Measurements from ENCODE around the gene OPN4. TPM values are rescaled to one million over a fixed set of nuclear protein-coding genes. Genes with fewer than 3 reads are reported as not detected.
A peak's percentile ranks its signal among the peaks of the same experiment; 100 is the strongest.
"Not testable (repeated sequence)": the region's sequence is repeated elsewhere in the genome, so short reads cannot be mapped to it uniquely, and the experiment has no call there.

Gene OPN4, protein sequence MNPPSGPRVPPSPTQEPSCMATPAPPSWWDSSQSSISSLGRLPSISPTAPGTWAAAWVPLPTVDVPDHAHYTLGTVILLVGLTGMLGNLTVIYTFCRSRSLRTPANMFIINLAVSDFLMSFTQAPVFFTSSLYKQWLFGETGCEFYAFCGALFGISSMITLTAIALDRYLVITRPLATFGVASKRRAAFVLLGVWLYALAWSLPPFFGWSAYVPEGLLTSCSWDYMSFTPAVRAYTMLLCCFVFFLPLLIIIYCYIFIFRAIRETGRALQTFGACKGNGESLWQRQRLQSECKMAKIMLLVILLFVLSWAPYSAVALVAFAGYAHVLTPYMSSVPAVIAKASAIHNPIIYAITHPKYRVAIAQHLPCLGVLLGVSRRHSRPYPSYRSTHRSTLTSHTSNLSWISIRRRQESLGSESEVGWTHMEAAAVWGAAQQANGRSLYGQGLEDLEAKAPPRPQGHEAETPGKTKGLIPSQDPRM
- polyA plus RNA-seq (2013, experiment 1 of 2; ENCODE audit: insufficient read length): not detected
- 0.11 TPM for polyA plus RNA-seq (2013, experiment 2 of 2; ENCODE audit: insufficient read length)

DNA sequence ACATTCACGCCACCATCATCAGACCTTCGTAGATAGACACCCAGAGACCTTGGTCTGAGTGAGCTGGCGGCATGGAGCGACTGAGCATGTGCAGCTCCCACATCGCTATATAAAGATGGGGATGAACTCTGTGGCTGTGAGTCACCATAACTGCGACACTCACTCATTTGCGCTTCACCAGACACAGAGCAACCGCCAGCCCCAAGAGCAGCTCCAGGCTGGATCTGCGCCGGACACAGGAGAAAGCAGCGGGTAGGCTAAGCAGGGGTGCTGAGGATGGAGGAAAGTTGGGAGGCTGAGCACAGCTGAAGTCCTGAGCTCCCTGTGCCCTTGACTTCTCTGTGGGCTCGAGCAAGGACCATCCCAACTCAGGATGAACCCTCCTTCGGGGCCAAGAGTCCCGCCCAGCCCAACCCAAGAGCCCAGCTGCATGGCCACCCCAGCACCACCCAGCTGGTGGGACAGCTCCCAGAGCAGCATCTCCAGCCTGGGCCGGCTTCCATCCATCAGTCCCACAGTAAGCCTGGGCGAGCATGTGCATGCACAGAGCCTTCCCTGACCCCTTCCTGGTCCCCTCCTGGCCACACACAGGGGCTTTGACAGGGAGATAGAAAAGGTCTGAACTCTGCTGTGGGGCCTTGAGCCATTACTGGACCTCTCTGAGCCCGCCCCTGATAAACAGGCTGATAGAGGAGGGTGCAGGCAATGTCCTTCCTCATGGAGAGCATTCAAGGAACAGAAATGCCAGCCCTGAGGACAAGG, at the start of gene OPN4:
Gene OPN4, plus strand, starts transcription at position 137 of the 762 bp plus-strand sequence. Its CDS starts 237 bp downstream, at position 374.
- no peak for DNase-seq

DNA sequence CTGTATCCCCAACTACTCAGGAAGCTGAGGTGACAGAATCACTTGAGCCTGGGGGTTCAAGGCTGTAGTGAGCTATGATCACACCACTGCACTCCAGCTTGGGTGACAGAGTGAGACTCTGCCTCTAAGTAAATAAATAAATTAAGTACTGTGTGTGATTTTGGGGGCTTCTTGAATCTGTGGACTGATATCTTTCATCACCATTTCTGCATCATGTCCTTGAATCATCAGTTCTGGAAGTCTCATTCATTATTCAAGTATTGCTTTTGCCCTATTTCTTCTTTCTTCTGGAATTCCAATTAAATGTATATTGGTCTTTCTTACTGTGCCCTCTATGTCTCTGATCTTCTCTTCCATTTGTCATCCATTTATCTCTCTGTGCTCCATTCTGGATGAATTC, 46.7 kb upstream of the OPN4 start:
- DNase-seq: no peak

DNA sequence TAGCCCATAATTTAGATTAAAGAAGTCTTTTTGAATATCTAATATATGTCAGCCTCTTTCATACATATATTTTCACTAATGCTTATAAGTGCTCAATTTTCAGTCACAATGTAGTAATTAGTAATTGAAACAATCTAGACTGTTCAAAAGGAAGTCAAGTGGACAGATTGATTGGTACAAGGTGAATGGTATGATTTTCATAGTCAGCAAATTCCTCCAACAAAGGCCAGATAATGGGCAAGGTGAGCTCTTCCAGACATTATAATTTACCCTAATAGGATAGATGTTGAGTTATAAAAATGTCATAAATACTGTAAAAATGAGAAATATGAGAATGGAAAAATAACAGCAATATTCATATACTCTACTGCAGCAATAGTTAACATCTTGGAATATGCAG, 44.4 kb upstream of the OPN4 start:
- no peak for DNase-seq

DNA sequence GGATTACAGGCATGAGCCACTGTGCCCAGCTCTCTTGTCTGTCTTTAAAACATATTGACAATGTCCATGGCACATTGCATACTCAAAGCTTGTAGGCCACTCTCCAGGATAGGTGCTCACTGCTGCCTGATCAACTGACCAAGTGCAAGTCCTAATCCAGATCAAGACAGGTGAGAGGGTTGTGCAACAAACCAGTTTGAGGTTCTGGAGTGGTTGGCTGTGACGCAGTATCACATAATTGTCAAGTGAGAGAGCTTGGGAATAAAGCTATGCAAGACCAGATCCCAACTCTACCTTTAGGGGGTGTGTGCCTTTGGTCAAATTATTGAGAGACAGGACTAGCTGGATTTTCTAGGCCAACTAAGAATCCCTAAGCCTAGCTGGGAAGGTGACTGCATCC, 43.0 kb upstream of the OPN4 start:
- DNase-seq: no peak

DNA sequence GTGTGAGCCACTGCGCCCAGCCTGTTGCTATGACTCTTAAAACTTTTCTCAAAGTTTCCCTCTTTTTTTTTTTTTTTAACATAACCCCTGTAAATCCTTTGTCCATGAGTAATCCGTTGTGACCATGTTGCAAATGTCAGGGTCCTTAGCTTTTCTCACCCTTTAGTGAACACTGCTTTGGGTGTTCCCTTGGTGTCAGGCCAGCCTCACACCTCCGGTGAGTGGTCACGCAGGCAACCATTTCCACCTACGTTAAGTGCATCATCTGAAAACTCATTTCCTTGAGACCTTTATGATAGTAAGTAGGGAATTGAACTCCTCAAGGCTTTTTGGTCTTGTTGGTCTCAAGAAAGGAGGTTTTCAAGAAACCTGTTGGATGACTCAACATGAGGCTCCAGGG, 41.3 kb upstream of the OPN4 start:
- no peak for DNase-seq

DNA sequence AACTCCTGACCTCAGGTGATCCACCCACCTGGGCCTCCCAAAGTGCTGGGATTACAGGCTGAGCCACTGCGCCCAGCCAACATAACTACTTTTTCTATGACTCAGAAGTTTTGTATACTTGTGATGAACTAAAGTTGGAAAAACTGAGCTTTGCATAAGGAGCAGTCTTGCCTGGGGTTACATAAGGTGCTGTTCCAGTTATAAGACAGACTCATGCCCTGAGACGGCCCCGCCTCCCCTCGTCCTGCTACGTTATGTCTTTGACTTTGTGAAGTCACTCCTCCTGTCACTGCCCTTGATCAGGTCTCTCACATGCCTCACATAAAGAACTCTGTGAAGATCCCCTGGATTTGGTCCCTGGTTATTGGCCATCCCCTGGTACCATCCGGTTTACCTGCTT, 40.4 kb upstream of the OPN4 start:
- no peak for DNase-seq

DNA sequence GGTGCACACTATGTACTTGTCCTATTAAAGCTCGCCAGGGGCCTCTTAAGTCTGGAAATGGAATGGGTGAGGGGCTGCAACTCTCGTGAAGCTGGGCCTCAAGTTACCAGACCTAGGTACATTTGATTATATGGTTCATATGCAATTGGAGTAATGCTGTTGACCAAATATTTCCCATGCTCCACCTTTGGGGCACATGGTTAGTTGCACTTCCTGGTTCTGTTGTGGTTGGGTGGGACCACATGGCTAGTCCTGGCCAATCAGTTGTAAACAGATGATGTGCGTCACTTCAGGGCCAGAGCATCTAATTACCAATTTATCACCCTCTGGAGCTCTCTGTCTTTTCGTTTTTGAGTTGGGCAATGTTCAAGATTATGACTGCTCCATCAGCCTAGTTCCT, 39.5 kb upstream of the OPN4 start:
- no peak for DNase-seq

DNA sequence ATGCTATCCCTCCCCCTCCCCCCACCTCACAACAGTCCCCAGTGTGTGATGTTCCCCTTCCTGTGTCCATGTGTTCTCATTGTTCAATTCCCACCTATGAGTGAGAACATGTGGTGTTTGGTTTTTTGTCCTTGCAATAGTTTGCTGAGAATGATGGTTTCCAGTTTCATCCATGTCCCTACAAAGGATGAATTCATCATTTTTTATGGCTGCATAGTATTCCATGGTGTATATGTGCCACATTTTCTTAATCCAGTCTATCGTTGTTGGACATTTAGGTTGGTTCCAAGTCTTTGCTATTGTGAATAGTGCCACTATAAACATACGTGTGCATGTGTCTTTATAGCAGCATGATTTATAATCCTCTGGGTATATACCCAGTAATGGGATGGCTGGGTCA, 37.1 kb upstream of the OPN4 start:
- not testable (repeated sequence) for DNase-seq

DNA sequence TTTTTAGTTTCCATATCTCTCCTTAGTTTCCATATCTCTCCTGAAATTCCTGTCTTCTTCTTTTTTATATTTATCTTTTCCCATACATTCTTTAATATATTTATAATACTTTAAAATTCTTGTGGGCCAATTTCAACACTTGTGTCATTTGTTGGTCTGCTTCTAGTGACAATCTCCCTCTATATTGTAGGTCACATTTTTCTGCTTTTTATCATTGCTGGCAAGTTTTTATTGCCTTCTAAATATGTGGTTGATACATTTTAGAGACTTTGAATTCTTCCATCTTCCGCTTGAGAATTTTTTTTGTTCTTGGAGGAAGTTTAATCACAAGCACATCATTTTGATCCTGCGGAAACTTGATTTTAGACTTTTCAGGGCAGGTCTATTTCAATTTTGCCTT, 26.0 kb upstream of the OPN4 start:
- DNase-seq: no peak

DNA sequence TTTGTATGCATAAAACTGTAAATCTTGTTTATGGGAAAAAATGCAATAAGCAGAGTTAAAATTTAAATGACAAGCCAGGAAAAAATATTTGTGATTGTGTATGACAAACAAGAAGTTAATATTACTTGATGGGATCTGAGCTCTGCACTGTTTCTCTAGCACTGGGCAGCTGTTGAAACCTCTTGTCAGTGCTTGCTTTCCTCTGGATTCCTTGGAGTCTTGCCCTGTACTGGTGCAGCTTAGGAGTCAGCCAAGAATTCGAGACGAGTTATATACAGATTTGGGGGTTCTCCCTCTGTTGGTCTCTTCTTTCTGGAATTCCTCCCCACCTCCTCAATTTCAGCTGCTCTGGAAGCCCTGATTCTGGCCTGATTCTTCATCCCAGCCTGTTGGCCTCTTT, 24.3 kb upstream of the OPN4 start:
- DNase-seq: peak; percentile 31

DNA sequence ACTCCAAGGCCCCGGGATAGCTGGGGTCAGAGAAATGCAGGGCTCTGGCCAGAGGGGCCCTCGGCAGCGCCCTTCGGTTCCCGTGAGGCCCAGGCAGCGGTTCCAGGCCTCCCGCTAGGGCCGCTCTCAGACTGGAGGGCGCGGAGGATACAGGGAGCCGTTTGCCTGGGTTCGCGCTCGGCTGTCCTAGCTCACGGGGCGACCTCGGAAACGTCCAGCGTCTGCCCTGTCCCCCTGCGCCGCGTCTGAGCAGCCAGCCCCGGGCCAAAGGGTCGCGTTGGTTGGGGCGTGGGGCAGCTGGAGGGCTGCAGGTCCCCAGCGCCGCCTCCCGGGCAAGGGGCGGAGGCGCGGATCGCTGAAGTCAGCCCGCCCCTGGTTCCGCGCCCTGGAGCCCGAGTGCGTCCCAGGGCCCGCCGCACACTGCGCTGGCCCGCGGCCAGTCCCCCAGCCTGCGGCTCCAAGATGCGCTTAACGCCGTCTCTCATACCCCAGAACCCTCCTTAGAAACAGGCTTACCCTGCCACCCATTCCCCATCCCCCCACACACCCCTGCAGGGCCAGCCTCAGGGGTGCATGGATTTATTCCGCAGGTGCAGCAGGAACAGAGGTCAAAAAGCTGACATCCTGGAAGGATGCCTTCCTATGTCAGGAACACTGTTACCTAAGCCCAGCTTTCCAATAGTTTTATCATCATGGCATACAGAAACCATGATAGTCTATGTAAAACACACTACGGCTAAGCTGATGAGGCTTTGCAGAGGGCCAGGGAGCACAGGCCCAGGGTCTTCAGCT, 22.1 kb upstream of the OPN4 start:
- DNase-seq: peak; percentile 34

DNA sequence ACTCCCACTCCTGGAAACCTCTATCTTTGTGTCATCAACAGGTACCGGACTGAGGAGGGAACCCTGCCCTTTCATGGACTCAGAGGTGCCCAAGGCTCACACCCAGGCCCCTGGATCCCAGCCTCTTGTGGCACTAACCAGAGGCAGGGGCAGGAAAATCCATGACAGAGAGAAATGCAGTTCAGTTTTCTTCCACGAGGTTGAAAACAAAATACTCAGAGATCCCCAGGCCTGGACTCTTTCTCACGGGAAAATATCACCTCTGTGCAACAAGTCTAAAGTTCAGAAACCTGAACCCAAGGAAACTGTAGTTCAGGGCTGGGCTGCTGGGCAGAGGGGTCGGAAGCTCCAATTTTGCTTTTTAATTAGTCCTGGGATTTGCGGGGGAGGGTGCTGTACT, 21.4 kb upstream of the OPN4 start:
- no peak for DNase-seq

DNA sequence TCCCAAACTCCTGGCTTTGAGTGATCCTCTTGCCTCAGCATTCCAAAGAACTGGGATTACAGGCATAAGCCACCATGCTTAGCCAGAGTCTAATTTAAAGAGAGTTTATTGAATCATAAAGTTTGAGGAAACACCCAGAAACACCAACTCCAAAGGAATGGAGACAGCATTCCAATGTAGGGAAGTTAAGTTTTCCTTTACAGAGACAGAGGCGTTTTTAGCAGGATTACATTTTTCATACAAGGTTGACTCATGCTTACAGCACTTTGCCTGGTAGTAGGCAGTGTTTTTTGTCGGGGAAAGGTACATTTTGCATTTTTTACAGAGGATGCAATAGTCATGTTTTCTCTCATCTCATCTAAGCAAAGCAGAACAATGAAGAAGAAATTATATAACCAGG, 18.9 kb upstream of the OPN4 start:
- DNase-seq: peak; percentile 94

DNA sequence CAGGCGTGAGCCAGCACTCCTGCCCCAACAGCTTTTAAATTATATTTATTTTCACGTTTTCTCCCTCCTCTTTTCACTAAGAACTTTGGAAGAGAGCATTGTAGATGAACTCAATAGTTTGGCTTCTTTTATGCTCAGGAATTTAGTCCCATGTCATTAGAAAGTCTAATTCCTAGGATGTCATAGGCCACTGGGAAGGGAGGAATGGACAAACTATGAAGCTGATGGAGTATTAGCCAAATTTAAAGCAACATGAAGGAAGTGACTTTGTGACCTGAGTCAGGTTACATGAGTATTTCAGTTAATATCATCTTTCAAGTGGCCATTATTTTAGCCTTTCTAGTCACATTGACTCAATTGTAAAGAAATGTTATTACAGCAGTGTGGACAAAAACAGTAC, 18.0 kb upstream of the OPN4 start:
- DNase-seq: peak; percentile 49

DNA sequence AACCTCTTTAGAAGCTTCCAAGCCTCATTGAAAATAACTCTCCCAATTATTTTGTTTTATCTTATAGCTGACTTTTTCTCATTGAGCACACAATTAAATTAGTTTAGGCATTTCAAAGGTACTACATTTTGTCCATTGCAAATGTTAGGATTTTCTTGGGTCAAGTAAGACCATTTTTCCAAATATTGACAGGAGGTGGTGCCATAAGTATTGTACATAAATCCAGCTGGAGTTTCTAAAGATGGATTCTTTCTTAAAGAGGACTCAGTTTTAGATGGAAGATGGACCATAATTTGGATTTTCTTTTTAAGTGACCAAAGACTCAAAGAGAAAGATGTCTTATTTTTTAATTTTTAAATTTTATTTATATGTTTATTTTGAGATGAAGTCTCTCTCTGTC, 12.3 kb upstream of the OPN4 start:
- no peak for DNase-seq

DNA sequence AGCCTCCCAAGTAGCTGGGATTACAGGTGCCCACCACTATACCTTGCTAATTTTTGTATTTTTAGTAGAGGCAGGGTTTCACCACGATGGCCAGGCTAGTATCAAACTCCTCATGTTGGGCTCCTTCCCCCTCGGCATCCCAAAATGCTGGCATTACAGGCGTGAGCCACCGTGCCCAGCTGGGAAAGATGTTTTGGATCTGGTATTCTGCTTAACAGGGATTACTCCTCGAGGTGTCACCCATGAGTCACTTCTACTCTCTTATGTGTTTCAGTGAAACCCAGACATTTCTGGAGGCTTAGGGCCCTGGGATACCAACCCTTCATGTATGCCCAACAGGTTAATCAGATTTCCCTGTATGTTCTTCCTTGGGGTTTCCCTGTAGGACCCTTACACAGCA, 11.8 kb upstream of the OPN4 start:
- DNase-seq: peak; percentile 57

DNA sequence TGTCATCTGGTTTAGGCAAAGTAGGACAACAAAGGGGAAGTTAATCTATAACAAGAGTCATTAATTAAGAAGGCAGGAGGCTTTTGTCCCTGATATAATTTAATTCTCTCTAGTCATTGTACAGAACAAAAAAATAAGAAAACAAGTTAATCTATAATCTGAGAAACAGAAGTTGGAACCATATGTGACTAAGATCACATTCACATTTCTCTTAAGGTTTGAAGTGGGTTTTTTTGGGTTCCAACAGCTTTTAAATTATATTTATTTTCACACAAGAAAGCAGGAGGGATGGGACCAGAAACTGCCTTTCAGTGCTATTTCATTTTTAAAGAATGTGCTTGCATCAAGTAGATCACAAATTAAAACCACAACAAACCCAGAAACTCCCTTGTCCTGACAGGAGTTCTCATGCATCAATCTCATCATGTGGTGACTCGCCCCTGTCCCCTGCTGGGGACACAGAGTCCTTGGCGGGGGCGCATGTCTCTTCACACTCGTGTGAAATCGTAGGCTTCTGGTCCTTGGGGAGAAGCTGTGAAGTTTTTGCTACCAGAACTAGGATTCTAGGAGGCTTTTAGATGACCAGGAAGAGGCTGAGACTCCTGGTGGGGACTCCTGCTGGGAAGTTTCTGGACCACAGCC, 10.1 kb upstream of the OPN4 start:
- DNase-seq: peak; percentile 88

DNA sequence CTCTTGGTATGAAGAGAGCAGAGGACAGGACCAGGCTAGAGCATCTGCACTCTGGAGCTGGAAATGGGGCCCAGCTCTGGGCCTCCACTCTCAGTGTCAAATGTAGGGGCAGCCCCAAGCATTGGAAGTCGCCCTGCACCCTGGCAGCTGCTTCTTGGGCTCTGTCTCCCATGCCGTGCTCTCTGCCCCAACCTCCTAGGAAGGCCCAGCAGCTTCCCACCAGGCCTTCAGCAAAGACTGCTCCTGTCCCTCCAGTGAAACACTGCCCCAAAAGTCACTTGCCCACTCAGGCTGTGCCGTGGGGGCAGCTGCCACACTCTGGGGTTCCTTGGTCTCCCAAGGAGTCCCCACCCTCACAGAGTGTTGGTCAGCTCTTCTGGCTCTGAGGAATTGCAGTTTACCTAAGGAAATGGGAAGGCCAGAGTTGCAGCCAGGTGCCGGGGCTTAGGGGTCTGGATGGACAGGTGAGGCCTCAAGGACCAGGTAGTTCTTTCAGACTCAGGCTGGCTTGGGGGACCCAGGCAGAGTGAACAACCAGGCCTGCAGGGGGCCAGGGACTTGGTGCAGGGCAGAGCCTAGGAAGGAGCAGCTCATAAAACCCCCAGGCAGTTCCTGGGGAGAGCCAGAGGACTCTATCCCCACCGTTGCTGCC, 9.4 kb upstream of the OPN4 start:
- no peak for DNase-seq

DNA sequence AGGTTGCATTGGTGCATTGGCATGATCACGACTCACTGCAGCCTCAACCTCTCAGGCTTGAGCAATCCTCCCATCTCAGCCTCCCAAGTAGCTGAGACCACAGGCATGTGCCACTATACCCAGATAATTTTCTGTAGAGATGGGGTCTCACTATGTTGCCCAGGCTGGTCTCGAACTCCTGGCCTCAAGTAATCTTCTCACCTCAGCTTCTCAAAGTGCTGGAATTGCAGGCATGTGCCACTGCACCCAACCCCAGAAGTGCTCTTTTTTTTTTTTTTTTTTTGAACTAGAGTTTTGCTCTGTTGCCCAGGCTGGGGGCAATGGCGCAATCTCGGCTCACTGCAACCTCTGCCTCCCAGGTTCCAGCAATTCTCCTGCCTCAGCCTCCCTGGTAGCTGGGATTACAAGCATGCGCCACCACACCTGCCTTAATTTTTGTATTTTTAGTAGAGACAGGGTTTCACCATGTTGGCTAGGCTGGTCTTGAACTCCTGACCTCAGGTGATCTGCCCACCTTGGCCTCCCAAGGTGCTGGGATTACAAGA, 8.7 kb upstream of the OPN4 start:
- not testable (repeated sequence) for DNase-seq

DNA sequence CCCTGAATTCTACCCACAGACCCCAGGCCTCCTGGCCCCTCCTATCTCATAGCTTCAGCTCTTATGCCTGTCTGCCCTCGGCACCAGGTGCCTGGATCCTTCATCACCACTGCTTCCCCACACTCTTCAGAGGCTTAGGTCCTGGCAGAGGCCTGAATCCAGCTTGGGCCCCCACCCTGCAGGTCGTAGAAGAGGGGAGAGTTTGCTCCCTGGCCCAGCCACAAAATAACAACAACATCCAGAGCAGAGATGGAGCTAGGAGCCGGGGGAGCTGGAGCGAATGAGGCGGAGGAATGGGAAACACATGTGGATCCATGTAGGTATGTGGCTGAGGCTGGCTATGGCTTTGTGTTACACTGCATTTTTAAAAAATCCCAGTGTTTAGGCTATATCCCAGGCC, 7.8 kb upstream of the OPN4 start:
- no peak for DNase-seq

DNA sequence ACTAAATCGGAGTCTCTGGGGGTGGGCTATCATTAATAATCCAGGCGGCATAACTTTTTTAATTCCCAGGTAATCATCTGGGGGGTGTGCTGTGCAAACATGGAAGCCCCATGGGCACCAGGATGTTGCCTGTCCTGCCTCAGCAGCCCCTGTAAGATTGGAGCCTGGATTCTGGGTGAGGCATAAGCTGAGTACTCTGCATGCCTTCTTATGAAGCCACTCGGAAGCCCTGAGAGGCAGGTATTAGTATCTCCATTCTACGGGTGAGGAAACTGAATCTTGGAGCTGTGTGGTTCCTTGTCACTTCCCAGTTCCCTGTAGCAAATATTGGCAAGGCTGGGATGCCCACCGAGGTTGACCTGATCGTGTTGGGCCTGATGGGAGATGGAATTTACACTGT, 7.4 kb upstream of the OPN4 start:
- DNase-seq: no peak

All from fibroblast of skin of scalp (primary cell).